HG02763 (cell line): ENCODE measurements around the gene RAP2A.

Experiments used
- ATAC-seq: cut with Tn5 transposase; IDR thresholded peaks from one replicate; pipeline ENCODE4 v1.9.1; 2021; ENCODE audit warnings: mild to moderate bottlenecking, moderate library complexity; ENCODE audit not compliant: unreplicated experiment

Gene RAP2A

GRCh38 chr13:97433727-97434396 is at the start of gene RAP2A:
Gene RAP2A, plus strand, starts transcription at chr13:97434169. Its CDS starts 302 bp downstream, at chr13:97434471.
- peak; percentile 44 for ATAC-seq

GRCh38 chr13:97384371-97384770 is 49.6 kb upstream of the RAP2A start:
- ATAC-seq = no peak

DNA sequence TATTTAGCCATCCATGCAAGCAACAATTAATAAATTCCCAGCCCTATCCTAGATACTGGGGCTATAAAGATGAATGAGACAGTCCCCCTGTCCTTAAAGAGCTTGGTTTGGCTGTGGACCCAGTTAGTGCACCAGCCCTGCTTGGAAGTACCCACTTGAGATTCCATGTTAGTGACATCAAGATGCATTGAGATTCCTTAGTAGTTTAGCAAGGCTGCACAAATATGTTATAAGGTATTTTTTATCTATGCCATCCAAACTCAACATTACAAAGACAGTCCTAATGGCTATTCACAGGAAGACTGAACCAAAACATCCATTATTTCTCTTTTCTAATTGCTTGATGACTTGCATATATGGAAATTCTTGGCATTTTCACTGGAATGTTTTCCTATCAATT is 48.8 kb upstream of the RAP2A start:
- ATAC-seq = no peak

- no peak for ATAC-seq
These were observed 48.1 kb upstream of the RAP2A start for GRCh38 chr13:97385854-97386253.

DNA sequence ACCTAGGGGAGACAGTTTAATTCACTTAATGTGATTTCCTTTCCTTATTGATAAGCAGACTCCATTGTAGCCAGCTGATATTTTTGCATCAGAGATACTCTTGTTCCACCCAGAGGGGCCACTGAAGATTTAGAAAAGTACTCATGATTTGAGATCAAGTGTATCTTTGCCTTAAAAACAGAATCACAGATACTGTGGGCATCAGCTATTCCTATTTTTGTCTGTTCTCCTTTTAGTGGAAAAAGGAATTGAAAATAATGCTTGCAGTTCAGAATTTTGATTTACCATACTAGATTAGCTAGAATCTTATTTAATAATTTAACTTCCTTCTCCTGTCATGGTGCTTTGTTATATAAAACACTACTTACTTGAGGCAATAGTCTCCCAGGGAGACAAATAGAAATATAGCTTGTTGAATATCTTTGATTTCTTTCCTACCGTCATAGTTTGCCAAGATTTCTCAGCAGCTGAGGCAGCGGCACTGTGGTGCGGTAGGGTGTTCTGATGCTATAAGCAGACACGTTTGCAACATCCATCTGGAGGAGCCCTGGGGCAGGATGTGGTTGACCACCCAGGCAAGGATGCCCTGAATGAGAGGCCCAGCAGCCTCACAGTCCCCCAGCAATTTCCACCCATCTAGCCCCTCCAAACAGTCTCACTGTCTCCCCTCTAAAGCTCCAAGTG is 47.0 kb upstream of the RAP2A start:
- ATAC-seq = no peak

- no peak for ATAC-seq
These were observed 46.5 kb upstream of the RAP2A start for GRCh38 chr13:97387485-97387839.

DNA sequence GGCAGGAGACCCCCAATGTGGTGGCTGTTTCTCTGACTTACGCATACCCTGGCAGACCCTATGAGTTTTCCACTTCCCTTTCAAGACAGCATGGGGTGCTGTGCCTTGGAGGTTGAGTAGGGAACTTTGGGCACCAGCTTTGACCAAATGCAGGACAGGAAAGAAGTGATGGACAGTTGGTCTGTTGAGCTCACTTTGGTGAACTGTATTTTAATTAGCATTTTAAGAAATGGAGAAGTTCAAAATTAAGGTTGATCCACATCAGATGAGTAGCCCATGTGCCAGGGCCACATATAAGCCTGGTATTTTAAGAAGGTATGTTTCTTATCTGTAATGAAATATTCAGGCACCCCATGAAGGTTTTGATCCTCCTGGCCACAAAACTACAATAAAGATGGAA is 46.1 kb upstream of the RAP2A start:
- ATAC-seq = no peak

DNA sequence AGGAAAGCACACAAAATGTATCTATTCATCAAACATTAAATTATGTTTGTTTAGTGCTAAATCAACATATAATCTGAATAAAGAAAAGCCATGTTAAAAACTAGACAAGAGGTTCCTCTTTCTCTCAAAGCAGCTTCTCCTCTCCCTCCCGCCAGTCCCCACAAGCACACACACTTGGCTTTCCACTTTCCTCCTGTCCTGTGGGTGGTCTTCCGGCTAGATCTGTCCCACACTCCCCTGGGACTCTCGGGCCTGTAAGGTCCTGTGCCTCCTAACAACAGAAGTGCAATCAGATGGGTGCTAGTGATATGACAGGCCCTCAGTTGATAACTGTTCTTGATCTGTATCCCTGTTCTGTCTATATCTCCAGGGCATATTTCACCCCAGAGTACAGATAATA is 45.6 kb upstream of the RAP2A start:
- no peak for ATAC-seq

- ATAC-seq = no peak
These were observed 42.9 kb upstream of the RAP2A start for GRCh38 chr13:97390941-97391600.

DNA sequence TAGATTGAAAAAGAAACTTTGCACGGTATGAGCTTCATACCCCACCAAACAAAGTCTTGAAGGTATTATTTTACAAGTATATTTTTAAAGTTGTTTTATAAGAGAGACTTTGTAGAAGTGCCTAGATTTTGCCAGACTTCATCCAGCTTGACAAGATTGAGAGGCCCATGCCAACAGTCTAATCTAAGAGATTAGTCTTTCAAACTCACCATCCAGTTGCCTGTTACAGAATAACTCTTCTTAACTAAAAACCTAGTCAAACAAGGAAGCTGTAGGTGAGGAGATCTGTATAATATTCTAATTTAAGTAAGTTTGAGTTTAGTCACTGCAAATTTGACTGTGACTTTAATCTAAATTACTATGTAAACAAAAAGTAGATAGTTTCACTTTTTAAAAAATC is 41.9 kb upstream of the RAP2A start:
- ATAC-seq = no peak

GRCh38 chr13:97394542-97394941 is 39.4 kb upstream of the RAP2A start:
- ATAC-seq = no peak

DNA sequence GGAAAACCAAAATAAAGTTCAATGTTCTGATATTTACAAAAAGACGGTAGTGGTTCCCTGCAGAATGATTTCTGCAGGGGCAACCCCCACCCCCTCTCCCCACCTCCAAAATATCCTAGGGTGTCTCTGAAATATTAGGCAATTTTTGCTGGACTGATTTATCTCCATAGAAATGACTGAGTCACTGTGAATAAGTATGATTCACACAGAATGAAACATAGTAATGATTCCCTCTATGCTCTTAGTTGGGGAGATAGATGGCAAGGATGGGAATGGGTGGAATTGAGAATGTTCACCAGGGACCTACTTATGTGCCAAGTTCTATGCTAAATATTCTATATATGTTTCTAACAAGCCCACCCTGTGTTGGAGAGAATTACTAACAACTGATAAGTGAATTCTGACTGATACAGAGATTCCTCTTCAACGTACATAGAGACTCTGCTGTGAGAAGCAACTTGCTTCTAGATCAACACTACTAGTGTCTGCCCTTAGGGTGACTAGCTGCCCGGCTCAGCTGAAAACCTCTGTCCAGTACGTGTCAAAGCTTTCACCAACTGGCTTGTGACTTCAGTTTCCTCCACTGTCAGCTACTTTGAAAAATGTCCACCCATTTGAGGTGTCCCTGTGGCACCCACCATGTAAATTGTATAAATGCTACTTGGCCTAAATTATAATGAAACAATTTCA is 38.4 kb upstream of the RAP2A start:
- no peak for ATAC-seq

DNA sequence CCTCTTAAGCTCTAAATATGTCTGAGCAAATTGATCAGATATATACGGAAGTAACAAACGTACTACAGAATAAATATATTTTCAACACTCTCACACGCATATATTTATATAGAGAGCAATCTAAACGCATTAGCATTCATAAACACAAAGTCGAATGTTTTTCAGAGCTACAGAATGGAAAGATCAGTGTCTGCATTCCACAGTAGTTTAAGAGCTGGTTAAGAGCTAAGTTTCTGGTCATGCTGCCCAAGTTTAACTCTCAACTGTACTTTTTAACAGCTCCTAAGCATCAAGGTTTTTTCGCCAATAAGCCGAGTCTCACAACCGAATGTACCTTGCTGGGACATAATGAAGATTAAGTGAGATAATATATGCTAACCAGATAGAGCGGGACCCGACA is 36.7 kb upstream of the RAP2A start:
- ATAC-seq = no peak

- ATAC-seq = no peak
These were observed 32.5 kb upstream of the RAP2A start for GRCh38 chr13:97401421-97401820.

DNA sequence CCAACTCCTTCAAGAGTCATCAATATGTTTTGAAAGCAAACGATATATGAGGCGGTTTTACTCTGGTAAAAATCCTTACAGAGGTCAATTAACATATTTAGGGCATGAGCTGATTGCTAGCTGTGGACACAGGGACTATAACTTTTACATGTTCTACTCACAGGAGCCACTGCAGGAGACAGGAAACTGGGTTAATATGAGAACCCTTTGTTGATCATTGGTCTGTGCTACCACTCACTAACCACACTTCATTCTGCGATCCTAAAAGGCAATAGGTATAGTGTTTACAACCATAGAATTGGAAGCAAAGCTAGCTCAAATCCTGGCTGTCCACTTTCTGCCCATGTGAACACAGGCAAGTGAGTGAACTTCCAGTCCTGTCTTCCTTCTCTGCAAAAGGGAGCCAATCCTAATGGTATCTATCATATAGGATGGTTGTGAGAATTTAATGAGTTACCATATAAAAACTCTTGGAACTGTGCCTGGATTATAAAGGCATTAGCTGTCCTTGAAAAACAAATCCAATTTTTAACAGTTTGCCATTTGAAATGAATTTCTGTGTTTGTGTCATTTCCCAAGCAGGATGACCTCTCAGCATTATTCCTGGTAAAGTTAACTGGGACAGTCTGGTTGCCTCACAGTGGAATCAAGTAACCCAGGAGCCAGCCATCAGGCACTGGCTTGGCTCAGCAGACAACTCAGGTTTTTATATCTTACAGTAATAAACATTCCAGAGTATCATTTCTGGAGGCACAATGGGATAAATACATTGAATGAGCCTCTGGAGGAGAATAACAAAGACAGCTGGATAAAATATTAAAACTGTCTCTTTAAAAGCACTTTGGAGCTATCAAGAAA is 29.8 kb upstream of the RAP2A start:
- no peak for ATAC-seq

DNA sequence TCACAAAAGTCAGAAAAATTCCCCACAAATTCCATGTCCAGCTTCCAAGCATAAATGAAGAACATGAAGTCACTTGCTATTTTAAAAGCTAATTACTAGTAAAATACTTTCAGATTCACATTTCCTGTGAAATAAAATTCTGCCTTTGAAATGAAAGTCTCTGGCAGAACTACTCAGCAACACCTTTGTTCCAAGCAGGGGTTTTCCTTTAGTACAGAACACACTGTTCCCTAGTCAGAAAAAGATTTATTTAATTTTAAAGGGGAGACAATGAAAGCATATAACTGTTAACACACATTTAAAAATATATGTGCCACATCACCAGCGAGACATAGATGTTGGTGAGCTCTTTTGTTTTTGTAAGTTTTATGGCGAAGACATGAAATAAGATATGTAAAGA is 26.4 kb upstream of the RAP2A start:
- no peak for ATAC-seq

DNA sequence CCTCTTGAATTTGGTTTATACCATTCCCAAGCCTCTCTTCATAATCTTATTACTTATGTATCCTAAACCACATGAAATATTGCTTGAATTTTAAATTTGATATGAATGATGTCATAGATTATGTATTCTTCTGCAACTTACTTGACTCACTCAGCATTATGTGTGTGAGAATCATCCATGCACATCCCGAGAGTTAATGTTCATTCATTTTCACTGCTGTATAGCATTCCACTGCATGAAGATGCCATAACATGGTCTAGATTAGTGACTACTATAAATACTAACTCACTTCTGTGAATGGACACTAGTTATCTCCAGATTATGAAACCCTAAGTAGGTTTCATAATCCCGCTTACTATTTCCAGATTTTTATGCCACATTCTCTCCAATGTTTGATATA is 25.0 kb upstream of the RAP2A start:
- no peak for ATAC-seq

DNA sequence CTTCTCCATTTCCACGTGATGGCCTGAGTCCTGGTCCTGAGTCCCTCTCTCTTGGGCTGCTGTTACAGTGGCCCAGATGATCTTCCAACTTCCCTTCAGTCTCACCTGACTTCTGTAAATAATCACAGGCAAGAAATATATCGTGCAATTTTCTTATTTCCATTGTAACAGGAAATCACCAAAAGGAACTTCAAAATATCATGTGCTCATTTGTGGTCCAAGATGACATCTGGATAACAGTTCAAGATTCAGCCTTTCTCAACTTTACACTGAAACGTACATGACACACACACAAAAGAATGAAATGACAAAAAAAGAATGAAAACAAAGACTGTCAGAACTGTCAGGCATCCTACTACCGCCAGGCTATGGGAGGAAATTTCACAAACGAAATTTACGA is 22.0 kb upstream of the RAP2A start:
- ATAC-seq = no peak

- no peak for ATAC-seq
These were observed 20.3 kb upstream of the RAP2A start for GRCh38 chr13:97413694-97414093.

- no peak for ATAC-seq
These were observed 19.6 kb upstream of the RAP2A start for GRCh38 chr13:97414392-97414791.

- ATAC-seq = no peak
These were observed 16.3 kb upstream of the RAP2A start for GRCh38 chr13:97417698-97418097.
